T1000 (cell line): ENCODE data around the gene RBMY1B.
"Not testable (repeated sequence)": the region's sequence is repeated elsewhere in the genome, so short reads cannot be mapped to it uniquely, and the experiment has no call there.

ENCODE experiments used
- DNase-seq: peaks from one replicate; lab custom pipeline; 2025; ENCODE audit warnings: mixed read lengths; lab: John Stamatoyannopoulos, UW

Gene RBMY1B

DNA sequence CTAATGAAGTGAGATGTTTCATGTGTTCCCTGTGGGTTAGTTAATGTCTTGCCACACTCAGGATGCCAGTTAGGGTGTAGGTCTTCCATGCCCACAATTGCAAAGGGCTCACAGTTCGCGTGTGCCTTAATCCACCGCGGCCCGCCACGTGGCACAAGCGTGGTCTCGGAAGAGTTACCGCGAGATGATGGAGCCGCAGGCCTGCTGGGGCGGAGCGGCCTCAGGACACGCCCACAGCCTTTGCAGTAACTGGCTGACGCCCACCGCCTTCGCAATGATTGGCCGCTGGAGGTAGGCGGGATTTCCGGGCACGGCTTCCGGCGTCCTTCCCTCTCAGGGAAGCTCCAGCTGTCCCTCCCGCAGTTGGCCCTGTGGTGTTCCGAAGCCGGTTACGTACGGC lies at the start of gene RBMY1B:
TSS of gene RBMY1B (plus strand) at position 301 of the 400 bp plus-strand sequence. CDS start 2,013 bp downstream, outside the sequence.
- not testable (repeated sequence) for DNase-seq

DNA sequence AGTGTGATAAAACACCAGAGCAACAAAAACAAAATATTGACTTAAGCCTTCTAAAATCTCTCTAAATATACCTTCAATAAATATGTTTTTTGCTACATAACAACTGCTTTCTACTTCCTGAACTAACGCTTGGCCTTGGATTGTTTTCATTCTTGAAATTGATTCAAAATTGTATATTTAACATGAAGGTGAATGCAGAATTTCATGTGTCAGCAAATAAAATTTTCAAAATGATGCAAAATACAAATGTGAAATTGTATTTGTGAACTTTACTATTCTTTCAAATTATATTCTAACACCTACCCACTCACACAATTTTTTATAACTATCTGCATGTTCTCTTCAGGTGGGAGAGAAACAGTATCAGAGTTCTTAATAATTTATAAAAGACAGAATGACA lies 48.2 kb upstream of the RBMY1B start:
- not testable (repeated sequence) for DNase-seq

DNA sequence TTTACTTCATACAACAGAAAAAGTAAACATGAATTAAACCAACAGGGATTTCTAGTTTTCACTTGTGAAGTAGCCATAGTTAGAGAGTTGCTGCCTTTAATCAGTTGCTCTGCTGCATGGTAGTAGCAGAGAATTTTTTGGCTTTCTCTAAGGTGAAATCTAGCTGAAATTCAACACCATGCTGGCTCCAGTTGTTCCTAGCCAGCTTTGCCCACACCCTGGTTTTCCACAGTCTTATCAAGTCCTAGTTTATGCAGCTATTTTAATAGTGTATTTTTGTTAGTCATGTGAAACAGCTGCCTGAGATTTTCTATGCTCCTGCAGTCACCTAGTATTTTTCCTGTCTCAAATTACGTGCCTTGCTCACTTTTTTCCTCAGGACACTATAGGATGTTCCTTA lies 28.2 kb upstream of the RBMY1B start:
- DNase-seq: no peak

DNA sequence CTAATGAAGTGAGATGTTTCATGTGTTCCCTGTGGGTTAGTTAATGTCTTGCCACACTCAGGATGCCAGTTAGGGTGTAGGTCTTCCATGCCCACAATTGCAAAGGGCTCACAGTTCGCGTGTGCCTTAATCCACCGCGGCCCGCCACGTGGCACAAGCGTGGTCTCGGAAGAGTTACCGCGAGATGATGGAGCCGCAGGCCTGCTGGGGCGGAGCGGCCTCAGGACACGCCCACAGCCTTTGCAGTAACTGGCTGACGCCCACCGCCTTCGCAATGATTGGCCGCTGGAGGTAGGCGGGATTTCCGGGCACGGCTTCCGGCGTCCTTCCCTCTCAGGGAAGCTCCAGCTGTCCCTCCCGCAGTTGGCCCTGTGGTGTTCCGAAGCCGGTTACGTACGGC lies 23.4 kb downstream of the RBMY1B start, which contains the start of gene RBMY1A1:
TSS of gene RBMY1A1 (plus strand) at position 301 of the 400 bp plus-strand sequence. CDS start 2,013 bp downstream, outside the sequence.
- DNase-seq: not testable (repeated sequence)

DNA sequence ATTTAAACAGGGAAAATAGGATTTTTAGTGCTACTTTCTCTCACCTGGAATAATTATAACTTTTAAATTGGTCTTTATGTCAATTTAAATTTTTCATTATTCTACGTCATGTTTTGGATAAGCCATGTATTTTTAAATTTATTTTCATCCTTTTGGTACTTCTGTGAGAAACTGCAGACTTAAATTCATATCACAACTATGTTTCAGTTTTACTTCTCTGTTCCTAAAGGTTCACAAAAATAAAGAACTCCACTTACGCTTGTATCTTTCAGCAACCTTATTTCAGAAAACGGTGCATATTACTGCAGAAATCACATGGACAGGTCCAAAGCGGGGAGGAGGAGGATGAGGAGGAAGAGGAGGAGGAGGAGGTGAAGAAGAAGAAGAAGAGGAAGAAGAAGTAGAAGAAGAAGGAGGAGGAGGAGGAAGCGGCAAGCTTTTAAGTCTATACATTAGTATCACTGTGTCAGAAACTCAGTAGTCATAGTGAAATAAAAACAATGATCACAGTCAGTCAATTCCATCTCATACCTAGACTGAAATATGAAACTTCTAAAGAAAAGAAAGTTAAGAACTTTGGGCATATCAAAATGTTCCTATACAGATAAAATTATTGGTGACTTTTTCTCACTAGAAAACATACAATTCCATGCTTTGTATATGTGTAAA lies 48.3 kb downstream of the RBMY1B start:
- DNase-seq: not testable (repeated sequence)
